HG02610 (cell line): ENCODE data around the gene ASCC3.
"Not testable (repeated sequence)": the region's sequence is repeated elsewhere in the genome, so short reads cannot be mapped to it uniquely, and the experiment has no call there.

Experiments
- ATAC-seq: cut with Tn5 transposase; IDR thresholded peaks from one replicate; pipeline ENCODE4 v1.9.1; 2021; ENCODE audit warnings: mild to moderate bottlenecking, moderate library complexity; ENCODE audit not compliant: unreplicated experiment

Gene ASCC3

GRCh38 chr6:100670056-100670455 is 211.1 kb downstream of the ASCC3 start:
- ATAC-seq = no peak

GRCh38 chr6:100665041-100665380 is 216.1 kb downstream of the ASCC3 start:
- peak; percentile 99 for ATAC-seq

DNA sequence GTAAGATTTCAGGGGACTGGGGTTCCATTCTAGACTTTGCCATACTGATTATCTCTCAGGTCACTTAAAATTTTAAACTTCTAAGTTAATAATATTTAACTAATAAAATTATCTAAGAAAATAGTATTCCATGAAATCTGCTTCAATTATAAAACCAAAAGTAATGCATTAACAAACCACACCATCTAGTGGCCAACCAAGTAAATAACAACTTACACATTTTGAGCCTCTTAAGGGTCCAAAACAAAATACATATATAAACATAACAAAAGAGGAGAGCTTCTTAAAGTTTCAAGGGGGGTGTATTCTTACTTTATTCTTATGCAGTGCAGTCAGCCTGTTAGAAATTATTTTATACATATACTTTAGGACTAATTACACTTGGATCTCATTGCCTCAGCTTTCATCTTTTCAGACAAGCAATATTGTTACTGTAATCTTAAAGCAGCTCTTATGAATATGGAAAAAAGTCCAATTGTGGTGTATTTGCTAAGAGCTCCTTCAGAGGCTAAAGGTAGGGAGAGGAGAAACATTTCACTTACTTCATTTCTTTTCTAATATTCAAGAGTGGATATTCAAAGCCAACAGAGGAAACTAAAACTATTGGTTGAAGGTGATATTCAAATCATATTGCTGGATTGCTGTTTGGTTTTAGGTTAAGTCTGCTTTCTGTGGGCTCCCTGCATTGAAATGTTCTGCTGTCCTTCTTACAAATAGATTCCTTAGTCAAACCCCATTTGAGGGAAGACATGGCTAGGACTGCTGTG is 216.7 kb downstream of the ASCC3 start:
- ATAC-seq = peak; percentile 31

DNA sequence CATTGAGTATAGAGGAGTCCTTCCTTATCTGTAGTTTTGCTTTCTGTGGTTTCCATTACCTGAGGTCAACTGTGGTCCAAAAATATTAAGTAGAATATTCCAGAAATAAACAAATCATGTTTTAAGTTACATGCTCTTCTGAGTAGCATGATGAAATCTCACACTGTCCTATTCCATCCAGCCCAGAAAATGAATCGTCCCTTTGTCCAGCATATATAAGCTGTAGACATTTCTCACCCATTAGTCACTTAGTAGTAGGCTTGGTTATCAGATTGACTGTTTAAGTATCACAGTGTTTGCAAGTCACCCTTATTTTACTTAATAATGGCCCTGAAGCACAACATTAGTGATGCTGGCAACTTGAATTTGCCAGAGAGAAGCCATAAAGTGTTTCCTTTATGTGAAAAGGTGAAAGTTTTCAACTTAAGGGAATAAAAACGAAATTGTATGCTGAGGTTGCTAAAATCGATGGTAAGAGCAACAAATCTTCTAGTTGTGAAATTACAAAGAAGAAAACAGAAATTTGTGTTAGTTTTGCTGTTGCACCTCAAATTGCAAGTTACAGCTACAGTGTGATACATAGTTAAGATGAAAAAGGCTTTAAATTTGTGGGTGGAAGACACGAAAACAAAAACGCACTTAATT is 217.8 kb downstream of the ASCC3 start:
- no peak for ATAC-seq

DNA sequence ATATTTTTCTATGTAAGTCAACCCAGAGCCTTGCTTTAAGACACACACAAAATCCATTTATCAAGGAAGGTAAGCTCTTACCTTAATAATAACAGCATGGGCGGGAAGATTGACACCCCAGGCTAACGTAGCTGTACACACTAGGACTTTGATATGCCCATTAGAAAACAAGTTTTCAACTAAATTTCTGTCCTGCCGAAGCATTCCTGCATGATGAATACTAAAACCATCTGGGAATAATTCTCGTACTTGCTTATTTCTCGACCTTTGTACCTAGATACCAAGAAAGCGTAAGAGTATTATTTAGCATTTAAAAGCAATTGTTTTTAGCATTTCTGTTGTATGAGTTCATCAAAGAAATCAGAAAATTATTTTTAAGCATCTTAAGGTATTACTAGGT is 218.9 kb downstream of the ASCC3 start:
- ATAC-seq = no peak

GRCh38 chr6:100658486-100658885 is 222.6 kb downstream of the ASCC3 start:
- no peak for ATAC-seq

GRCh38 chr6:100657678-100658330 is 223.3 kb downstream of the ASCC3 start:
- ATAC-seq = peak; percentile 43

- ATAC-seq = not testable (repeated sequence)
Observed at GRCh38 chr6:100641147-100641546, 240.0 kb downstream of the ASCC3 start.

DNA sequence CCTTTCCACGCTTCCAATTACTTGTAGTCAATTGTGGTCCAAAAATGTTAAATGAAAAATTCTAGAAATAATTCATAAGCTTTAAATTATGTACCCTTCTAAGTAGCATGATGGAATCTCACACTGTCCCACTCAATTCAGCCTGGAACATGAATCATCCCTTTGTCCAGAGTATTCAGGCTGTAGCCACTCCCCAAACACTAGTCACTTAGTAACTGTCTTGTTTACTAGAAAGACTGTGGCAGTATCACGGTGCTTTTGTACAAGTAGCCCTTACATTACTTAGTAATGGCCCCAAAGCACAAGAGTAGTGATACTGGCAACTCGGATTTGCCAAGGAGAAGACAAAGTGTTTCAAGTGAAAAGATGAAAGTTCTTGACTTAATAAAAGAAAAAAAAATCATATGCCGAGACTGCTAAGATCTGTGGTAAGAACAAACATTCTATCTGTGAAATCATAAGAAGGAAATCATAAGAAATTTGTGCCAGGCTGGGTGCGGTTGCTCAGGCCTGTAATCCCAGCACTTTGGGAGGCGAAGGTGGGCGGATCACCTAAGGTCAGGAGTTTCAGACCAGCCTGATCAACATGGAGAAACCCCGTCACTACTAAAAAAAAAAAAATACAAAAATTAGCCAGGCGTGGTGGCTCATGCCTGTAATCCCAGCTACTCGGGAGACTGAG is 247.9 kb downstream of the ASCC3 start:
- ATAC-seq = no peak

GRCh38 chr6:100630536-100630935 is 250.6 kb downstream of the ASCC3 start:
- ATAC-seq = no peak

- no peak for ATAC-seq
Observed at GRCh38 chr6:100627911-100628758, 253.0 kb downstream of the ASCC3 start.

- no peak for ATAC-seq
Observed at GRCh38 chr6:100626721-100627120, 254.4 kb downstream of the ASCC3 start.

GRCh38 chr6:100622907-100623692 is 258.0 kb downstream of the ASCC3 start:
- no peak for ATAC-seq

- no peak for ATAC-seq
Observed at GRCh38 chr6:100620085-100620840, 260.9 kb downstream of the ASCC3 start.

DNA sequence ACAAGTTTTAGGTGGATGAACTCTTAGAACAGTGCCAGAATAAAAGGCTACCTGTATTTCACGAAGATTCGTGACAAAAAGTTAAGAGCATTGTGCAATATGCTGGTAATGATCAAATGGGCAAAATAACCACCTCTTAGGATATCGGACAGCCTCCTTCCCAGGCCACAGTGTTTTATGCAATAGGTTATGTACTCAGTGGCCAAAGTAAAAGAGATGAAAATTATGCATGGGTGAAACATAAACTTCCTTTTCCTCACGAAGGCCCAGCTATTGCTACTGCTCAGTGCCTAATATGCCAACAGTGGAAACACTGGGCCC is 262.8 kb downstream of the ASCC3 start:
- no peak for ATAC-seq

GRCh38 chr6:100617633-100618350 is 263.3 kb downstream of the ASCC3 start:
- ATAC-seq = no peak

GRCh38 chr6:100614933-100615332 is 266.2 kb downstream of the ASCC3 start:
- ATAC-seq = no peak

DNA sequence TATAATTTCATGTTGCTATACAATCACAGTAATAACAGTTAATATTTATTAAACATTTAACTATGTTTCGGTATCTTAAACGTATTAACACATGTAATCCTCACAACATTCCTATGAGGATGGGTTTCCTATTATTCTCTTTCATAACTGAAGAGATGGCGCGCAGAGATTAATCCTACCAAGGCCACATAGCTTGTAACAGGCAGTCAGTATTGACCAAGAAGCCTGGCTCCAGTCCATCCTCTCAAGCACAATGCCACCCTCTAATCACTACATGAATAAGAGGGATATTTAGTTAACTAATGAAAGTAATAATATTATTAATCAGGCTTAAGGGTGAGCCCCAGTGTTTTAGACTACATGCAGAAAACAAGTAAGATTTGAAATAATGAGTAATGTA is 266.7 kb downstream of the ASCC3 start:
- no peak for ATAC-seq

DNA sequence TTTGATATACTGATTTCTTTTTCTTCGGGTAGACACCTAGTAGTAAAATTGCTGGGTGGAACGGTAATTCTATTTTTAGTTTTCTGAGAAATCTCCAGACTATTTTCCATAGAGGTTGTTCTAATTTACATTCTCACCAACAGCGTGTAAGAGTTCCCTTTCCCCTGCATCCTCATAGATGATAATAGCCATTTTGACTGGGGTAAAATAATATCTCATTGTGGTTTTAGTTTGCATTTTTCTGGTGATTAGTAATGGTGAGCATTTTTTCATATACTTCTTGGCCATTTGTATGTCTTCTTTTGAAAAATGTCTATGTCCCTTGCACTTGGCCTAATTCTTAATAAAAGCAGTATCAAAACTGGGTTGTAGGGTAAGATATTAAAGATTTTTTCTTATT is 267.5 kb downstream of the ASCC3 start:
- no peak for ATAC-seq
